ENCODE measurements around the gene OTOP3.

OTOP3 gene

GRCh38 chr17:74938194-74938950, 2.7 kb downstream of the OTOP3 start:
- in situ Hi-C loops (cut with HindIII; ENCODE audit: low sequenced_read_pairs) = no loop called here

GRCh38 chr17:74939534-74939933, 3.8 kb downstream of the OTOP3 start:
- in situ Hi-C loops (cut with HindIII; ENCODE audit: low sequenced_read_pairs) = no loop called here

GRCh38 chr17:74941128-74941725, 5.5 kb downstream of the OTOP3 start:
- in situ Hi-C loops (cut with HindIII; ENCODE audit: low sequenced_read_pairs) = no loop called here

- in situ Hi-C loops (cut with HindIII; ENCODE audit: low sequenced_read_pairs) = no loop called here
Observed at GRCh38 chr17:74943808-74944522, 8.3 kb downstream of the OTOP3 start.

GRCh38 chr17:74945543-74945942, 9.8 kb downstream of the OTOP3 start:
- in situ Hi-C loops (cut with HindIII; ENCODE audit: low sequenced_read_pairs) = no loop called here

- in situ Hi-C loops (cut with HindIII; ENCODE audit: low sequenced_read_pairs) = no loop called here
Observed at GRCh38 chr17:74946641-74947040, 10.9 kb downstream of the OTOP3 start.

GRCh38 chr17:74947041-74947754, 11.5 kb downstream of the OTOP3 start:
- in situ Hi-C loops (cut with HindIII; ENCODE audit: low sequenced_read_pairs) = no loop called here

- in situ Hi-C loops (cut with HindIII; ENCODE audit: low sequenced_read_pairs) = no loop called here
Observed at GRCh38 chr17:74949455-74950115, 13.9 kb downstream of the OTOP3 start.

GRCh38 chr17:74950207-74950606, 14.5 kb downstream of the OTOP3 start:
- in situ Hi-C loops (cut with HindIII; ENCODE audit: low sequenced_read_pairs) = no loop called here

- in situ Hi-C loops (cut with HindIII; ENCODE audit: low sequenced_read_pairs) = no loop called here
Observed at GRCh38 chr17:74951065-74951464, 15.4 kb downstream of the OTOP3 start.

- in situ Hi-C loops (cut with HindIII; ENCODE audit: low sequenced_read_pairs) = no loop called here
Observed at GRCh38 chr17:74951680-74952421, 16.2 kb downstream of the OTOP3 start.

GRCh38 chr17:74952431-74953133, 16.9 kb downstream of the OTOP3 start:
- in situ Hi-C loops (cut with HindIII; ENCODE audit: low sequenced_read_pairs) = no loop called here

GRCh38 chr17:74953134-74953687, 17.5 kb downstream of the OTOP3 start:
- in situ Hi-C loops (cut with HindIII; ENCODE audit: low sequenced_read_pairs) = no loop called here

GRCh38 chr17:74954115-74954514, 18.4 kb downstream of the OTOP3 start:
- in situ Hi-C loops (cut with HindIII; ENCODE audit: low sequenced_read_pairs) = no loop called here

GRCh38 chr17:74954665-74955421, 19.1 kb downstream of the OTOP3 start:
- in situ Hi-C loops (cut with HindIII; ENCODE audit: low sequenced_read_pairs) = no loop called here

- in situ Hi-C loops (cut with HindIII; ENCODE audit: low sequenced_read_pairs) = no loop called here
Observed at GRCh38 chr17:74956093-74956492, 20.4 kb downstream of the OTOP3 start.

- in situ Hi-C loops (cut with HindIII; ENCODE audit: low sequenced_read_pairs) = no loop called here
Observed at GRCh38 chr17:74957935-74958740, 22.4 kb downstream of the OTOP3 start.
